WTC11 (cell line): Measurements from ENCODE around the gene KIF13A. TPM values are rescaled to one million over a fixed set of nuclear protein-coding genes. Genes with fewer than 3 reads are reported as not detected.

ENCODE experiments used
- ATAC-seq: fragments of 200-7000 bp; cut with Tn5 transposase; 2 replicates; pipeline ENCODE4 v1.10.0; 2021; ENCODE audit warnings: mild to moderate bottlenecking, moderate library complexity
- CTCF ChIA-PET: fragments of 300-600 bp; sonication (Branson Sonifier 250); formaldehyde crosslinking; loops from one replicate; lab custom pipeline; 2021; ENCODE audit warnings: antibody characterized with exemption; lab: Charles Lee
- POLR2A ChIA-PET: fragments of 350-600 bp; sonication (Branson Sonifier 250); formaldehyde crosslinking; loops from one replicate; lab custom pipeline; 2021; ENCODE audit warnings: antibody characterized with exemption; lab: Charles Lee
- DNase-seq: peaks from one replicate; pipeline ENCODE4 v3.0.0; 2021; ENCODE audit warnings: low spot score
- H3K27ac Mint-ChIP-seq: 2 replicates; pipeline ENCODE4 v1.8.0; 2021; ENCODE audit warnings: mixed read lengths
- H3K27me3 Mint-ChIP-seq: 2 replicates; pipeline ENCODE4 v1.8.0; 2021; ENCODE audit warnings: low read depth, mild to moderate bottlenecking, moderate library complexity, mixed read lengths
- H3K36me3 Mint-ChIP-seq: 2 replicates; pipeline ENCODE4 v1.8.0; 2021; ENCODE audit warnings: mixed read lengths
- H3K4me1 Mint-ChIP-seq: 2 replicates; pipeline ENCODE4 v1.8.0; 2022; ENCODE audit warnings: mixed read lengths
- H3K4me3 Mint-ChIP-seq: 2 replicates; pipeline ENCODE4 v1.8.0; 2021; ENCODE audit warnings: mild to moderate bottlenecking, moderate library complexity, mixed read lengths
- H3K9me3 Mint-ChIP-seq: 2 replicates; pipeline ENCODE4 v1.8.0; 2021; ENCODE audit warnings: mixed read lengths
- CREM ChIP-seq: sonication (generic); formaldehyde crosslinking; IDR thresholded peaks from 2 replicates; pipeline ENCODE4 v1.8.1; 2022; ENCODE audit warnings: mild to moderate bottlenecking, missing genetic modification reagents, moderate library complexity
- ELF4 ChIP-seq: sonication (generic); formaldehyde crosslinking; IDR thresholded peaks from 2 replicates; pipeline ENCODE4 v1.8.1; 2022; ENCODE audit warnings: low read depth, mild to moderate bottlenecking, moderate library complexity, missing genetic modification reagents
- FOXP1 ChIP-seq: sonication (generic); formaldehyde crosslinking; IDR thresholded peaks from 2 replicates; pipeline ENCODE4 v1.8.0; 2022; ENCODE audit warnings: missing genetic modification reagents, mild to moderate bottlenecking, moderate library complexity, borderline replicate concordance
- FOXP4 ChIP-seq: sonication (generic); formaldehyde crosslinking; IDR thresholded peaks from 2 replicates; pipeline ENCODE4 v1.8.0; 2022; ENCODE audit warnings: mild to moderate bottlenecking, missing genetic modification reagents
- GABPB1 ChIP-seq: sonication (generic); formaldehyde crosslinking; IDR thresholded peaks from 2 replicates; pipeline ENCODE4 v1.8.1; 2023; ENCODE audit warnings: mild to moderate bottlenecking, missing genetic modification reagents
- GTF2I ChIP-seq: fragments of 250-450 bp; sonication (Bioruptor Pico); conservative IDR thresholded peaks from 2 replicates; pipeline ENCODE4 v1.4.0; 2021; ENCODE audit warnings: mild to moderate bottlenecking
- KAT7 ChIP-seq: sonication (generic); formaldehyde crosslinking; IDR thresholded peaks from 2 replicates; pipeline ENCODE4 v1.8.1; 2023; ENCODE audit warnings: missing genetic modification reagents, mild to moderate bottlenecking, borderline replicate concordance
- MXD4 ChIP-seq: fragments of 250-450 bp; sonication (Bioruptor Pico); IDR thresholded peaks from 2 replicates; pipeline ENCODE4 v1.8.0; 2021; ENCODE audit warnings: mild to moderate bottlenecking, moderate library complexity, borderline replicate concordance
- MYBL2 ChIP-seq: sonication (generic); formaldehyde crosslinking; IDR thresholded peaks from 2 replicates; pipeline ENCODE4 v1.8.1; 2023; ENCODE audit warnings: mild to moderate bottlenecking, moderate library complexity, missing genetic modification reagents
- NFYB ChIP-seq: sonication (generic); formaldehyde crosslinking; conservative IDR thresholded peaks from 2 replicates; pipeline ENCODE4 v1.8.0; 2022; ENCODE audit warnings: low read depth, missing genetic modification reagents
- PRDM15 ChIP-seq: sonication (generic); formaldehyde crosslinking; IDR thresholded peaks from 2 replicates; pipeline ENCODE4 v1.8.0; 2022; ENCODE audit warnings: missing genetic modification reagents
- RELA ChIP-seq: sonication (generic); formaldehyde crosslinking; IDR thresholded peaks from 2 replicates; pipeline ENCODE4 v1.8.1; 2022; ENCODE audit warnings: missing genetic modification reagents, mild to moderate bottlenecking, borderline replicate concordance
- SMAD4 ChIP-seq: sonication (generic); formaldehyde crosslinking; IDR thresholded peaks from 2 replicates; pipeline ENCODE4 v1.8.0; 2022; ENCODE audit warnings: mild to moderate bottlenecking, missing genetic modification reagents
- ZNF423 ChIP-seq: fragments of 250-450 bp; sonication (Bioruptor Pico); IDR thresholded peaks from 2 replicates; pipeline ENCODE4 v2.1.2; 2022; ENCODE audit warnings: mild to moderate bottlenecking, moderate library complexity
- ZNF532 ChIP-seq: fragments of 250-450 bp; sonication (Bioruptor Pico); IDR thresholded peaks from 2 replicates; pipeline ENCODE4 v1.9.0; 2021; ENCODE audit warnings: mild to moderate bottlenecking, borderline replicate concordance
- total RNA-seq: library from RNA; stranded (reverse); gene quantifications from 3 replicates; pipeline ENCODE4 v1.2.3, GENCODE V29; 2021

Gene KIF13A
- total RNA-seq, 1 experiment from 2014 or later, result 32.7 TPM

GRCh38 chr6:17725083-17725482, 262.4 kb downstream of the KIF13A start:
- H3K9me3 Mint-ChIP-seq, result peaks cover 9% of the 10 kb centered on the region
- peak overlapping the region; percentile 34 for H3K27ac Mint-ChIP-seq
- no peaks in the 10 kb centered on the region for H3K27me3 Mint-ChIP-seq
- DNase-seq, result peak; percentile 77
- TF ChIP-seq MYBL2 (CRISPR knock-in tag) (no peak), ZNF423 (CRISPR knock-in tag) (peak; percentile 35; the same call in 1 of the 2 replicates)
- TF ChIP-seq, all 79 proteins: peak for 1
- CTCF ChIA-PET, result interaction anchor here (1.0 kb wide), 1 partner anchor 23 kb away, joined by 7 read pairs; no protein-coding TSS in a partner anchor
- Mint-ChIP-seq H3K36me3 (no peaks in the 10 kb centered on the region), H3K4me1 (peaks cover 22% of the 10 kb centered on the region), H3K4me3 (no peak overlapping the region)
- ATAC-seq, result peak; percentile 98
- POLR2A ChIA-PET, result interaction anchor here (1.0 kb wide), 1 partner anchor 18 kb away, joined by 3 read pairs; the partner anchor contains the start of gene NUP153

- no peak for DNase-seq
- Mint-ChIP-seq H3K9me3 (peaks cover 4% of the 10 kb centered on the region), H3K4me1 (peaks cover 22% of the 10 kb centered on the region), H3K36me3 (no peaks in the 10 kb centered on the region), H3K27me3 (no peaks in the 10 kb centered on the region), H3K4me3 (no peak overlapping the region), H3K27ac (peak overlapping the region; percentile 89)
- no peak for ATAC-seq
- ChIA-PET POLR2A (interaction anchor here (1.0 kb wide), 1 partner anchor 18 kb away, joined by 3 read pairs; the partner anchor contains the start of gene NUP153), CTCF (interaction anchor here (1.0 to 1.3 kb wide), 2 partner anchors 17 to 23 kb away, joined by 3 to 7 read pairs; partner anchors contain the start of gene NUP153)
- TF ChIP-seq FOXP1 (CRISPR knock-in tag), result no peak
These were observed 263.1 kb downstream of the KIF13A start for GRCh38 chr6:17724341-17724740.

- CTCF ChIA-PET, result no interaction called here
- Mint-ChIP-seq H3K27me3 (no peaks in the 10 kb centered on the region), H3K36me3 (no peaks in the 10 kb centered on the region), H3K4me1 (peaks cover 22% of the 10 kb centered on the region), H3K9me3 (no peaks in the 10 kb centered on the region), H3K27ac (no peak overlapping the region)
- ATAC-seq, result no peak
- DNase-seq, result no peak
- POLR2A ChIA-PET, result interaction anchor here (0.6 kb wide), 1 partner anchor 9 kb away, joined by 6 read pairs; no protein-coding TSS in a partner anchor
- TF ChIP-seq GABPB1 (CRISPR knock-in tag), result no peak
- TF ChIP-seq NFYB, result no peak
- TF ChIP-seq RELA (CRISPR knock-in tag), result no peak
- TF ChIP-seq SMAD4 (CRISPR knock-in tag), result no peak
- no peak for TF ChIP-seq GTF2I (CRISPR knock-in tag)
- TF ChIP-seq KAT7 (CRISPR knock-in tag), result no peak
- TF ChIP-seq FOXP1 (CRISPR knock-in tag), result no peak
- no peak for TF ChIP-seq MXD4 (CRISPR knock-in tag)
- TF ChIP-seq, all 79 proteins: peak for 0
- no peak overlapping the region for H3K4me3 Mint-ChIP-seq
These were observed 265.8 kb downstream of the KIF13A start for GRCh38 chr6:17721671-17722070.

GRCh38 chr6:17719323-17720041, 268.0 kb downstream of the KIF13A start:
- Mint-ChIP-seq H3K27me3 (no peaks in the 10 kb centered on the region), H3K4me1 (peaks cover 17% of the 10 kb centered on the region), H3K4me3 (no peak overlapping the region)
- TF ChIP-seq CREM (CRISPR knock-in tag), result no peak
- no peak for TF ChIP-seq ZNF532 (CRISPR knock-in tag)
- TF ChIP-seq FOXP4, result no peak
- no peak for TF ChIP-seq PRDM15
- no peak for TF ChIP-seq ELF4 (CRISPR knock-in tag)
- TF ChIP-seq, all 79 proteins: peak for 0
- Mint-ChIP-seq H3K9me3 (no peaks in the 10 kb centered on the region), H3K36me3 (no peaks in the 10 kb centered on the region), H3K27ac (no peak overlapping the region)
- ChIA-PET POLR2A (interaction anchor here (2.7 kb wide), 1 partner anchor 13 kb away, joined by 9 read pairs; the partner anchor contains the start of gene NUP153), CTCF (no interaction called here)
- ATAC-seq, result peak; percentile 24; the same call in 1 of the 2 replicates
- no peak for DNase-seq
